Activated gamma-delta T cell treated with anti-CD3 and anti-CD28 coated beads, Interleukin-2, amount 50 U/mL, for 16 hours (primary cell): Measurements from ENCODE around the gene SPAAR.
"Not testable (repeated sequence)": the region's sequence is repeated elsewhere in the genome, so short reads cannot be mapped to it uniquely, and the experiment has no call there.

ENCODE experiments used
- DNase-seq: peaks from one replicate; pipeline ENCODE4 v3.0.0-alpha.2; 2020; ENCODE audit warnings: low read depth

SPAAR gene, protein sequence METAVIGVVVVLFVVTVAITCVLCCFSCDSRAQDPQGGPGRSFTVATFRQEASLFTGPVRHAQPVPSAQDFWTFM

DNA sequence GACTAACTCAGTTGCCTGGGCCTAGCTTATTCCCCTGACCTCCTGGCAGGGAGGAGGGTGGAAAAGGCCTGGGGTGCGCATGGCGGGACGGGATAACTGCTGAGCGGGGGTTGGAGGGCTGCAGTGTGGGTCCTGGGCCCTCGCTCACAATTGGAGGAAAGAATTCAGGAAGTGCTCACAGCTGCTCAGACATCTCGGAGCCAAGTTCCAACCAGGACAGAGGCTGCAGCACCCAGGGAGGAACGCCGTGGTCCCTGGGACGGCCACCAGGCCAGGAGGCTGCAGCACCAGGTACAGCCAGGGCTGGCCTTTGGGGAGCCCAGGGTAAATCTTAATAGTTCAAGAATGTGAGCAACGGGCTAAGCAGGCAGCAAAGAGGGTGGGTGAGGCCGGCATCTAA is at the start of gene SPAAR:
SPAAR (plus strand) TSS at position 217 of the 400 bp plus-strand sequence. CDS start 974 bp downstream, outside the sequence.
- no peak for DNase-seq

GRCh38 chr9:35859990-35860339 is 49.3 kb upstream of the SPAAR start:
- no peak for DNase-seq

DNA sequence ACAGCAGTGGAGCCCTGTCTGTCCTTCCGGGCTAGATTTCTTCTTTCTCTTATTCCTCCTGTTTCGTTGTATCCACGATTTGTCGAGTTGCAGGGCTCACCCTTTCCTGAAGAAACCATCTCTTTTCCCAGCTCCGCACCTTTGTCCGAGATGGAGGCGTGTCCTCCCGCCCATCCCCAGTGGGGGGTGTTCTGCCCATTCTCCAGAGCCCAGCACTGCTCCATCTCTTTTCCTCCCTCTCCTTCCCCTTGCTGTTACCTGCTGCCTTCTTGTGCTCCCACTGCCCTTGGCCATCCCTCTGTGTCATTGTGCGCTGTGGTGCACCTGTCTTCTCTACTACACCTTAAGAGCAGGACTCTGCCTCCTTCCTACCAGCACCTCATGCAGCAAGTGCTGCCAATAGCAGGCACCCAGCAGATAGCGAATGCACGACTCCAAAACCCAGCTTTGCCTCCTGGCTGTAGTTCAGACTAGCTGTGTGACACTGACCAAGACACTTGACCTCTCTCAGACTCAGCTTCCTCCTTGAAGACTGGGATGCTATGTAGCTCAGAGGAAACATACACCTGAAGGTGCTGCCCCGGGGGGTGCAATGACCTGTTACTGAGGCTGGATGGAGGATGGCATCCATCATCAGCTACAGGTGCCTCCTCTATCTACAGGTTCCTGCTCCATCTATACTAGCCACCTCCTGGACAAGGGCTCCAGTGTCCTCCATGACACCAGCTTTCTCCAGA is 48.0 kb upstream of the SPAAR start:
- no peak for DNase-seq

- DNase-seq, result no peak
Observed at GRCh38 chr9:35862328-35862727, 47.0 kb upstream of the SPAAR start.

DNA sequence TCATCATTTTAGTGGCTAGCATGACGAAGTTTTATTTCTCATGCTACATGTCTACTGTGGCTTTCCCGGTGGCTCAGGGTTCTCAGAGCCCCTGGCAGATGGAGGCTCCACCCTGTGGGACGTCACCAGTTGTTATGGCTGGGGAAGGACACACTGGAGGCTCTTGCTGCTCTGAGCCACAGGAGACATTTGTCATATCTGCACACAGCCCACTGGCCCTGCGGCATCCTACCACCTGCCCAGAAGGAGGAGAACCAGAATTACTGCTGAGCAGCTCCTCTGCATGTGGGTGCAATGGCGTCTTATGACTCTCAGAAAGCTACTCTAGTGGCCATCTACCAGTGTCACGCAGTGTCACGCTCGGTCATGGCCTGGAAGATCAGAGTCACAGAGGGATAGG is 45.7 kb upstream of the SPAAR start:
- DNase-seq, result no peak

DNA sequence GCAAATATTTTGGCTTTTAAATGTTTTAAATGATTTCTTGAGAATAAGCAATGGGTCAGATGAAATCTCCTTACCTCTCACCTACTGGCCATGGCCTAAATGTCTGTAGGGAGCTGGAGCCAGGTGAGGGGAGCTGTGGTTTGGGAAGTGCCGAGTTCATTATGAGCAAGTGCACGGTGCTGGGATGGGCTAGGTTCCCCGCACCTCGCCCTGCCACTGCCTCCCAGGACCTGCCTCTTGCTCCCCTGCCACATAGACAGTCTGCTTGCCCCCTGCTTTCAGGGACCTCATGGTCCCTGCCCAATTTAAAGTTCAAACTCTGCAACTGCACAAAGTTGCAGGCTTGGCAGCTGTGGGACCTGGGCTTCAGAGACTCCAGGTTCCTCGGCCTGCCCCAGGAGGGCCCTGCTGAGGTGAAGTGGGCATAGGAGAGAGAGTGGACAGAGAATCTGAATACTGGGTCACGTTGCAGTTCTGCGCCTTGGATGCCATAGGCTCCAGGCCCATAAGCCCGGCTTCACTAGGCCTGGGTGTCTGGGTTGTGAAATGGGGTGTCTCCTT is 44.5 kb upstream of the SPAAR start:
- DNase-seq, result no peak

DNA sequence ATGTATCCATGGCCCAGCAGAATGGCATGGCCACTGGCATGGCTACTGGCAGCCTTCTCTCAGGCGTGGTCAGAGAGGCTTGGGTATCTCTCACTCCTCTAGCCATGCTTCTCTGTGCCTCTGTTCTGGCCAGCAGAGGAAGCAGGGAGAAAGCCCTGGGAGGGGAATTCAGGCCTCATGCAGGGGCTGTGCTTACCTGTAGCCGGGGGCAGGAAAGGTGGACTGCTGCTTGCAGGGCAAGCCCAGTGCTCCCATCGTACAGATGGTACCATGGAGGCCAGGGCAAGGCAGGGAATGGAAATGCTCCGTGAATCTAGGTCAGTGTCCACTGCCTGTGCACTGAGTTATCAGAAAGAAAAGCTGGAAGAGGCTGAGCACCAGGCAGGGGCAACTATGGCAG is 41.8 kb upstream of the SPAAR start:
- no peak for DNase-seq

DNA sequence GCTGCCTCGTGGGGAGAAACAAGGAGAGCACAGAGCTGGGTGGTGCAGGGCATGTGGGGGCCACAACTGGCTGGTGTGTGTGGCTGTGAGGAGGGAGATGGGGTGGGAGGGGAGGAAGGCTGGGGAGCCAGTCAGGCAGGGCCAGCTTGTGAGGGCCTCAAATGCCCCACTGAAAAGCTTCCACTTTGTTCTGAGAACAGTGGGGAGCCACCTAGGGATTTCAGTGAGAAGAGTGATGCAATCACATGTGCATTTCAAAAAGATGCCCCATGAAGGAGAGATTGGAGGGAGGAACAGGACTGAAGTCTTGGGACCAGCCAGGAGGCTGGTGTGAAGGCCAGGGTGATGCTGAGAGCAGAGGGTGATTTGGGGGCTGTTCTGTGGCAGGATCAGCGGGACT is 40.4 kb upstream of the SPAAR start:
- no peak for DNase-seq

DNA sequence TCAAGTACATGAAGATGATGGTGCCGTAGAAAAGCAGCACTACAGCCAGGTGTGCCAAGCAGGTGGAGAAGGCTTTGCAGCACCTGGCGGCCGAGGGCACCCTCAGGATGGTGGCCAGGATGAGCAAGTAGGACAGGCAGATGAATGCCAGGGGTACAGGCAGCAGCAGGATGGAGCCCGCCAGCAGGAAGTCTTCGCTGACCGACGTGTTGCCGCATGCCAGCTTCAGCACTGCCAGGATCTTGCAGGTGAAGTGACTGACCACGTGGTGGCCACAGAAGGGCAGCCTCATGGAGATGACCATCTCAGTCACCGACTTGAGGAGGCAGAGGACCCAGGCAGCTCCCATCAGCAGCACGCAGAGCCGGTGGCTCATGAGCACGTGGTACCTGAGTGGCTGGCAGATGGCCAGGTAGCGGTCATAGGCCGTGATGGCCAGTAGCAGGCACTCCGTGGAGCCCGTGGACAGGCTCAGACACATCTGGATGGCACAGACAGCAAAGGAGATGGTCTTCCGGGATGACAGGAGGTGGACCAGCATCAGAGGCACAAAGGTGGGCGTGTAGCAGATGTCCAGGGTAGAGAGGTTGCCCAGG is 39.6 kb upstream of the SPAAR start:
- DNase-seq, result no peak

- DNase-seq, result no peak
Observed at GRCh38 chr9:35870351-35870923, 38.9 kb upstream of the SPAAR start, which contains the start of gene OR13J1. TSS of gene OR13J1 (minus strand) at chr9:35870401. CDS start at chr9:35870401, 0 bp downstream.

DNA sequence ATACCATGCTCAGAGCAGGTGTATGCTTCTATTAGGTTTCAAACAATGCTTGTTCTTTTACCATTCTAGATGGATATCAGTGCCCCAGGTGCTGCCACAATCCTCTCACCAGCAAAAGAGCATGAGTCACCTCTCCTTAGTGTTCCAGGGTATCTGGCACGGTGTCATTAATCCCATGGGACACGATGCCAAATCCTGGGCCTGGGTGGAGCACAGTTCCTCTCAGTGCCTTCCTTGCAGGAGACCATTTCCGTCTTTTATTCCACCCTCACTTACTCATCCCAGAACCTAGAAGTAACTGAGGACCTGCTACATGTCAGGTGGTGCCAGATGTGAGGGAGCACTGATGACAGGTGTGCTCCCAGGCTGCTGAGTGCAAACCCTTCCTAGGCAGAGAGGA is 37.7 kb upstream of the SPAAR start:
- DNase-seq, result no peak

DNA sequence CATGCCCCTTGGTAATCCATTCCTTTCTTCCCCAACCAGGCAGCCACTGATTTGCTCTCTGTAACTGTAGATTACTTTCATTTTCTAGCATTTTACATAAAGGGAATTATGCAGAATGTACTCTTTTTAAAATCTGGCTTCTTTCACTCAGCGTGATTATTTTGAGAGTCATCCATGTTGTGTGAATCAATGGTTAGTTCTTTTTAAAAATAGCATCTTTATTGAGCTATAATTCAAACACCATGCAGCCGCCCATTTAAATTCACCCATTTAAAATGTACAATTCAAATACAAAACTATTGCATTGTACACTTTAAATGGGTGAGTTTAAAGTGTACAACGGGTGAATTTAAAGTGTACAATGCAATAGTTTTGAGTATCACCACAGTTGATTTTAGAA is 36.8 kb upstream of the SPAAR start:
- no peak for DNase-seq

DNA sequence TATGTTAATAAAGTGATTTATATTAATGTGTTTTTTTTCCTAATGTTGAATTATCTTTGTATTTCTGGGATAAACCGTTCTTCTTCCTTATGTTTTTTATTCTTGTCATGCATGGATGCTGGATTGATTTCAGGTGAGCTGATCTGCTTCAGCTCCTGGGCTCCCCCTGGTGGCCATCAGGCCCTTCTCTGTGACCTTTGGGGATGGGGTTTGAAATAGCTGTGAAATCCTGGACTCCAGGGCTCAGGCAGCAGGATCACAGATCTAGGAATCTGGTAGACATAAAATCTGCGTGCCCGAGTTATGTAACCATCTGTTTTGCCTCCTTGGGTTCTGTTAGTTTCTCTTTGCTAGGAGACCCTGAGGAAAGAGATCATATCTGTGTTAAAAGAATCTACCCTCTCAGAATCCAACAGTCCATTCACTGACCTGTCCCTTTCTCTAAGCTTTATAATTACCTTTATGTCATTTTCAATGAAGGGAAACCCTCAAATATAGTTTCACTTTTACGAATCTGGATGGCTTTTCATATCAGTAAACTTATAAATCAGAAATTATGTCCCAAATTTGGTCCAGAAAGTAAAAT is 26.9 kb upstream of the SPAAR start:
- peak; percentile 71 for DNase-seq

DNA sequence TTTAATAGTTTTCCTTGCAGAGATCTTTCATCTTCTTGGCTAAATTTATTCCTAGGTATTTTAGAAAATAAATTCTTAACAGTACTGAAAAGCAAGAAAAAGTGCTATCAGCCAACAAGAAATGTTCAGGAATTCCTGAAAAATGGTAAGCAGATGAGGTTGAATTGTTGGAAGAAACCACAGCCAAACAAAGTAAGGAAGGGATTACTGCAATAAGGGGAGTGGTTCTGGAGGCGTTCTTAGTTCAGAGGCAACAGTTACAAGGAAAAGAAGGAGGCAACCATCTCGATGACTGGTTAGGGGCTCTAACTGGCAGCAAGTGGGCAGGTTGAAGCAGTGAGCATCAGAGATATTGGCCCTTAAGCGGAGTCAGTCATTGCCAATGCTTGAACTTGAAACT is 26.3 kb upstream of the SPAAR start:
- no peak for DNase-seq

DNA sequence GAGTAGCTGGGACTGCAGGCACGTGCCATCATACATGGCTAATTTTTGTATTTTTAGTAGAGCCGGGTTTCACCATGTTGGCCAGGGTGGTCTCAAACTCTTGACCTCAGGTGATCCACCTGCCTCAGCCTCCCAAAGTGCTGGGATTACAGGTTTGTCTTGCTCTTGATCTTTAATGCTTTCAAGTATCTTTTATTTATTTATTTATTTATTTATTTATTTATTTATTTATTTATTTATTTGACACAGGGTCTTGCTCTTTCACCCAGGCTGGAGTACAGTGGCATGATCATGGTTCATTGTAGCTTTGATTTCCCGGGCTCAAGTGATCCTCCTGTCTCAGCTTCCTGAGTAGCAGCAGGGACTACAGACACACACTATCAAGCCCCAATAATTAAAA is 24.4 kb upstream of the SPAAR start:
- not testable (repeated sequence) for DNase-seq

DNA sequence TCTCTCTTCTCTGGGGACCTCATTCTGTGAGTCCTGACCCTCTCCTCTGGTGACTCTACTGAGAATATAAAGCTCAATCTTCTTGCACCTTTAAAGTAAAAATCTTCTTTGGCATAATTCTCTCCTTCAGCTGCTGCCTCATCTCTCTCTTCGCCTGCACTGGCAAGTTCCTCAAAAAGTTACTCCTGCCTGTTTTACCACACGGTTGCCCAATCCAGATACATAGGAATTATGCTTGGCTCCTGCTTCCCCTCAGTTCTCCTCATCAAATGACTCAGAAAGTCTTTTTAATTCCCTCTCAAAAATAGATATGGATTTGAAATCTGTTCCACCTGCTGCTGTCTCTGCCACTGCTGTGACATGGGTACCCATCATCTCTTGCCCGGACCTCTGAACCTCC is 17.6 kb upstream of the SPAAR start:
- DNase-seq, result no peak

DNA sequence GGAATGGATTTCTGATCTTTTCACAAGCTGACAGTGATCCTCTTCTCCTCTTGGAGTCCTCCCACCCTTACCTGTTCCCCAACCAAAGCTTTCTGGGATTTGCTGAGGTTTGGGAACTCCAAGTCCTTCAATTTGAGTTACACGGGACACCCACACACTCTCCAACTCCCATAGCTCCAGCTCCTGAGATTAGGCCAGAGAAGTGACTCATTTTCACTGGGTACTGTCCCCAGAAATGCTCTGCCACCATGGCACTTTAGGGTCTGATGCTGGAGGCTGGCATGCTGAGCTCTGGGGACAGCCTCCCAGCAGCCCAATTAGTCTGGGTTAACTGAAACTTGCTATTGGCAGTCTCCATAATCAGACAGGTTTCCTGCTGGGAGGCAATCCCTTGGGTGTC is 17.2 kb upstream of the SPAAR start:
- DNase-seq, result no peak

GRCh38 chr9:35896570-35896969 is 12.7 kb upstream of the SPAAR start:
- no peak for DNase-seq

DNA sequence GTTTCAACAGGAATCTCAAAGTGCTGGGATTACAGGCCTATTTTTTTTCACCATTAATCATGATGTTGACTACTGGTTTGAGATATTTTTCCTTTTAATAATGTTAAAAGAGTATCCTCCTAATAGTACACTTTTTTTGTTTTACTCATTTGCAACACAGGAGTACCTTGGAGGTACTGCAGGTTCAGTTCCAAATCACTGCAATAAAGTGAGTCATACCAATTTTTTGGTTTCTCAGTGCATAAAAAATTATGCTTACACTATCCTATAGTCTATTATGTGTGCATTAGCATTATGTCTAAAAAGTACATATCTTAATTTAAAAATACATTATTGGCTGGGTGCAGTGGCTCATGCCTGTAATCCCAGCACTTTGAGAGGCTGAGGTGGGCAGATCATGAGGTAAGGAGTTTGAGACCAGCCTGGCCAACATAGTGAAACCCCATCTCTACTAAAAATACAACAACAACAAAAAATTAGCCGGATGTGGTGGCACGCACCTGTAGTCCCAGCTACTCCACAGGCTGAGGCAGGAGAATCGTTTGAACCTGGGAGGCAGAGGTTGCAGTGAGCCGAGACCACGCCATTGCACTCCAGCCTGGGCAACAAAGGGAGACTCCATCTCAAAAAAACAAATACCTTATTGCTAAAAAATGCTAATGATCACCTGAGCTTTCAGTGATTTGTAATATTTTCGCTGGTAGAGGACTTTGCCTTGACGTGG is 11.8 kb upstream of the SPAAR start:
- DNase-seq, result not testable (repeated sequence)

- DNase-seq, result no peak
Observed at GRCh38 chr9:35898337-35898736, 11.0 kb upstream of the SPAAR start.

- no peak for DNase-seq
Observed at GRCh38 chr9:35899021-35899420, 10.3 kb upstream of the SPAAR start.

DNA sequence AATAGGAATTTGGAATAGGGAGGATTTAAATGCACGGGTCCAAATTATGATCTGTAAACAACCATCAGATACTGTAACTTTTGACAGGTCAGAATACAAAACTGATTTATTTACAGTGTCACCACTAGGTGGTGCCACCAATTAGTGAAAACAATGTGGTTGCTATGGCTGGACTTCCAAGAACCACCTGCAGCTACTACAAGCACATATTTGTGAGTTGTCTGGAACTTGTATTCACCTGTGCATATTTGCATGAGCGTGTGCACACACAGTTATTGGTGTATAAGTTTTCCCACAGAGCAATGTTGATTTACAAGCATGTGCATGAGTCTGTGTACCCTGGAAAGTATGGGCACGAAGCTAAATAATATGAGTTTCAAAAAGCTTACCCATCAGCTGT is 6.2 kb upstream of the SPAAR start:
- DNase-seq, result peak; percentile 21
